SK-N-MC (cell line): Measurements from ENCODE around the gene CABLES2.

Experiments used
- DNase-seq: peaks from one replicate; pipeline ENCODE4 v3.0.0-alpha.2; 2011; ENCODE audit warnings: low read depth, low spot score
- H3K27ac ChIP-seq: fragments of 200-600 bp; sonication (generic); 2 replicates; pipeline ENCODE4 v1.5.1; 2016; ENCODE audit warnings: mixed run types
- H3K36me3 ChIP-seq: fragments of 200-600 bp; sonication (generic); 2 replicates; pipeline ENCODE4 v1.6.1; 2017; ENCODE audit warnings: antibody characterized with exemption, low read length, mixed read lengths; ENCODE audit not compliant: insufficient read depth
- H3K4me3 ChIP-seq: fragments of 200-600 bp; sonication (generic); 2 replicates; pipeline ENCODE4 v1.5.1; 2016
- H3K9ac ChIP-seq: fragments of 200-600 bp; sonication (generic); 2 replicates; pipeline ENCODE4 v1.8.0; 2017; ENCODE audit warnings: mixed run types, mixed read lengths; ENCODE audit not compliant: insufficient read length
- H3K9me3 ChIP-seq: fragments of 200-600 bp; sonication (generic); 2 replicates; pipeline ENCODE4 v1.6.1; 2017; ENCODE audit warnings: low read depth, mild to moderate bottlenecking, antibody characterized with exemption, low read length, moderate library complexity, mixed read lengths
- EZH2 ChIP-seq: fragments of 200-600 bp; sonication (generic); IDR thresholded peaks from one replicate; pipeline ENCODE4 v1.6.1; 2017; ENCODE audit warnings: antibody characterized with exemption
- FOXP2 ChIP-seq: optimal IDR thresholded peaks from 2 replicates; pipeline ENCODE3; 2011; ENCODE audit warnings: mild to moderate bottlenecking, moderate library complexity; ENCODE audit not compliant: insufficient read depth; ENCODE audit errors: extremely low read length, control extremely low read depth
- POLR2AphosphoS5 ChIP-seq: IDR thresholded peaks from 2 replicates; pipeline ENCODE4 v1.6.1; 2012; ENCODE audit warnings: mild to moderate bottlenecking, low read depth, low read length, borderline replicate concordance

Gene CABLES2

DNA sequence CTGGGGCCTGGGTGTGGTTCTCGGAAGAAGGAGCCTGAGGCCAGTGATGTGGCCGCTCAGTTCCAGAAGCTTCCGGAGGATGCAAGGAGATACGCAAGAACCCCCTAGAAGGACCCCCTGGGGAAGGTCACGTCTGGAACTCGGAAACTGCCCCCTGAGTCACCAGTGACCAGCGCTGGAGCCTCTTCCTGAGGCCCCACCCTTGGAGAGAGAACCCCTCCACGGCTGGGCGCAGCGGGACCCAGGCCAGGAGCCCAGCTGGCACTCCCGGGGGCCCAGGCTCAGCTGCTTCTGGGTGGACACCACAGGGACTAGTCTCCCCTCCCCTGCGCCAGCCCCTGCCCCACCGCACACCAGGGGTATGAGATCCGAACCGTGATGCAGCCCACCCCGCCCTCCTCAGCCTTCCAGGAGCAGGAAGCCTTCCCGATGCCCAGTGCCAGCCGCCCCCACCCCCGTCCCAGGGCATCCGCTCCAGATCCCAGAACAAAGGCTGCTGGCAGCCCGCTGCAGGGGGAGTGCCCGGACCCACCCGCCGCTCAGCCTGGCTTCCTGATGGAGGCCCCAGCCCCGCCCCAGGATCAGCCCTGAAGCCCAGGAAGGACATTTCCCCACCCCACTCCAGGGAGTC lies 47.5 kb downstream of the CABLES2 start:
- H3K9me3 ChIP-seq: no peaks in the 10 kb centered on the region
- no peak overlapping the region for H3K27ac ChIP-seq
- no peak for DNase-seq
- no peak overlapping the region for H3K9ac ChIP-seq
- no peaks in the 10 kb centered on the region for H3K36me3 ChIP-seq
- H3K4me3 ChIP-seq: no peak overlapping the region
- no peak for TF ChIP-seq FOXP2
- no peak for TF ChIP-seq POLR2AphosphoS5

DNA sequence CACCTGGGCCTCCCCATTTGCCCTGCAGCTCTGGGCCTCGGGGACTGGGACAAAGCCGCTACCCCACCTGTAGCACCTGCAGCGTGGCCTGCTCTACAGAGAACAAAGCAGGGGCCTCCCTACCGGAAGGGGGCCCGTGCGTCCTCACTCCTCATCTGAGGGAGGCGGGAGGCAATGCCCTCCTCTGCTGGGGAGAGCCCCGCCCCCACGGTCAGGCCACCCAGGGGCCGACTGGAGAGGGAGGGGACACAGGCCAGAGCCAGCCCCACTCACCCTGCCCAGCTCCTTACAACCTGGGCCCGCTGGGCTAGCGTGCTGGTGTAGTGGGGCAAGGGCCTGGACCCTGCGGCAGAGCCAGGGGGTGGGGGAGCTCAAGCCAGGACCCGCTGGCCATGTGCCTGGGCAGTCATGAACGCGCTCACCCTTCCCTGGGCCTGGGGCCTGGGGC lies 48.0 kb downstream of the CABLES2 start:
- H3K27ac ChIP-seq: no peak overlapping the region
- H3K9ac ChIP-seq: no peak overlapping the region
- no peak for DNase-seq
- no peak overlapping the region for H3K4me3 ChIP-seq
- no peaks in the 10 kb centered on the region for H3K36me3 ChIP-seq
- H3K9me3 ChIP-seq: no peaks in the 10 kb centered on the region
- TF ChIP-seq FOXP2 (no peak), POLR2AphosphoS5 (no peak), EZH2 (no peak)

DNA sequence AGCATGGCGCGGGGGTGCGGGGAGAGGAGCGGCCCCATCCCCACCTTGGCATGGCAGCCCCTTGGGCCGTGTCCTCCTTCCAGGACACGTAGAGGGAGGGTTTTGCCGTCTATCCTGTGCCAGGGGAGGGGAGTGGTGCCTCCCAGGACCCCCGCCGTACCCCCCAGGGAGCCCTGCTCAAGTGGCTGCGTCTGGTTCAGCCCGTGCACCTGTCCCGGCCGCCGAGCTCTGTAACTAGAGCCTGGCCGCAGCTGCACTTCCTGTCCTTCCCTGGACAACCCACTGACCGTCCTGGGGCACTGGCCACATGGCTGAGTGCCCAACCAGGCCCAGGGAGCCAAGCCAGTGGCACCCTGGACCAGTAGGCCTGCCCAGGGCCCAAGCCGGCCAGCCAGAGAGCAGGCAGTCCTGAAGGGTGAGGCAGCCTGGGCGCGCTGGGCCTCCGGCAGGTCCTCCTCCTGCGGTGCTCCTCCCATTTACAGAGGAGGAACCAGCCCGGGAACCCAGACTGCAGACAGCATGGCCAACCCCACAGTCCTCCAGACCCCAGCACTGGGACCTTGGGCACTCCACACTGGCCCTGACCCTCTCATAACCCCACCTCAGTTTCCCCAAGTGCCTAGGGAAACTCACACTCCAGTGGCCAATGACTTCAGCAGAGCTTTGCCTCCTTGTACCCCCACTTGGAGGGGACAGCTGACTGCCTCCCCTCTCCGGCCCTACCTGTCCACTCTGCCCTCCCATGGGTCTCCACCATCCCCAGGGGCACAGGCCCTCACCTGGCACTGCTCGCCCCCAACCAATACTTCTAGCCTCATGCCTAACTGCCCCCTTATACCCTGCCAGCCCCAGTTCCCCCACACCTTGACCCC lies 48.7 kb downstream of the CABLES2 start:
- no peak for DNase-seq
- Histone ChIP-seq H3K36me3 (no peaks in the 10 kb centered on the region), H3K9ac (no peak overlapping the region), H3K4me3 (no peak overlapping the region), H3K9me3 (no peaks in the 10 kb centered on the region), H3K27ac (no peak overlapping the region)
- TF ChIP-seq EZH2 (no peak), FOXP2 (no peak), POLR2AphosphoS5 (no peak)

DNA sequence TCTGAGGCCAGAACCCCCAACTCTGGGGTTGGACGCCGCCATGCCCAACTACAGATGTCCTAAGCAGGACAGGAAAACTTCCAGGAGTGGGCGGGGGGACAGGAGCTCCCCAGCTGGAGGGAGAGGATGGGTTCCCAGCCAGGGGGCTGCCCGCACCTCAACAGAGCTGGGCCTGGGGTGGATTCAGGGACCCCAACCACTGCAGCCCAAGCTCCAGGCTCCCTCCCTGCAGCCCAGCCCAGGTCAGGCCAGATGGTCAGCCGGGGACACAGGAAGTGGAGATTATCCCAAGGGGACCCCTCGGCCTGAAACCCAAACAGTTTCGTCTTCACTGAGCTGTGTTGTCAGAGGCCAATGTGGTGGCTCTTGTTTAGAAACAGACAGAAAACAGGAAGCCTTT lies 49.4 kb downstream of the CABLES2 start:
- no peak for DNase-seq
- Histone ChIP-seq H3K9ac (no peak overlapping the region), H3K36me3 (no peaks in the 10 kb centered on the region), H3K4me3 (no peak overlapping the region), H3K27ac (no peak overlapping the region), H3K9me3 (no peaks in the 10 kb centered on the region)
- TF ChIP-seq FOXP2 (no peak), EZH2 (no peak), POLR2AphosphoS5 (no peak)

DNA sequence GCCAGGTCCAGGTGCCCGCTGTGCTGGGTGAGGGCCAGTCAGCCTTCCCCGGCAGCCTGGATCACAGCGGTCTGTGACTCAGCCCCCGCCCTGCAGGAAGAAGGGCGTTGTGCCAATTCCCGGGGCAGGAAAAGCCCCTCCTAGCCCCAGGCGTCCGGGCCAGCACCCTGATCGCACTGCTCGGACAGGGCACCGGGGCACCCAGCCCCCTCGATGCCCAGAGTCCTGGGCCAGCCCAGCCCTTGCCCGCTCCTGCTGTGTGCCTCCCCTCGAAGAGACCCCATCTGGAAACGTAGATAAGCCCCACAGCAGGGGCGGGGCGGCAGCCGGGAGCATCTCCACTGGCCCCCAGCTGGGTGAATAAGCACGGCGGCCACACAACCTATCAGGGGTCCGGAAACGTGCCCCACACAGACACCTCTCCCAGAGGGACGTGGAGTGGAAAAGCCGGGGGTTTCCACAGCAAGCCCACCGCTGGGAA lies 49.9 kb downstream of the CABLES2 start:
- H3K27ac ChIP-seq: no peak overlapping the region
- no peak overlapping the region for H3K9ac ChIP-seq

DNA sequence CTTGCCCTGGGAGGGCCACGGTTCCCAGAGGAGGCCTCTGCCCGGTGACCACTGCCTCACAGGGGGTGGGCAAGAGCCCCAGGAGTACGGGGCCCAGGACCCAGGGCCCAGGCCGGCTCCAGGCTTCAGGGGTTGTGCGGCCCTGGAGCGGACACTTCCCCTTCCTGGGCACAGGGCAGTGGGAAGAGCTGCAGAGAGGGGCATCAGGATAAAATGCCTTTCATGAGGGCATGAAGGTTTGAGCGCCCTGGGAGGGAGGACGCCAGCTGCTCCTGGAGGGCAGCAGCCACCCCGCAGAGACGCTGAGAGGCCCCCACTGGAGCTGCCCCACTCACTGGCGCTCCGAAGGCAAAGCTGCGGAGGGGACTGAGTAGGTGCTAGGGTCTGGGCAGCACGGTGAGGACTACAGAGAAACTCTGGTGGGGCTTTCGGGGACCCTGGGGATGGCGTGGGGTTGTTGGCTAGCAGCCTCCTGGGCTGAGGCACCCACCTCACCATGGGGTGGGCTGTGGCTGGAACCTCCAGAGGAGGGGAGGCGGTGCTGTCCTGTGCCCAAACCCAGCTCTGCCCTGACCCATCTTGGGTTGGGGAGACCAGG lies 50.4 kb downstream of the CABLES2 start:
- DNase-seq: no peak
- TF ChIP-seq EZH2 (no peak), FOXP2 (no peak), POLR2AphosphoS5 (no peak)
- Histone ChIP-seq H3K27ac (no peak overlapping the region), H3K36me3 (no peaks in the 10 kb centered on the region), H3K9me3 (no peaks in the 10 kb centered on the region), H3K4me3 (no peak overlapping the region), H3K9ac (no peak overlapping the region)

More for the DNA sequence above, 49.9 kb downstream of the CABLES2 start:
- Histone ChIP-seq H3K36me3 (no peaks in the 10 kb centered on the region), H3K4me3 (no peak overlapping the region), H3K9me3 (no peaks in the 10 kb centered on the region)
- TF ChIP-seq POLR2AphosphoS5 (no peak), EZH2 (no peak), FOXP2 (no peak)
- DNase-seq: no peak

DNA sequence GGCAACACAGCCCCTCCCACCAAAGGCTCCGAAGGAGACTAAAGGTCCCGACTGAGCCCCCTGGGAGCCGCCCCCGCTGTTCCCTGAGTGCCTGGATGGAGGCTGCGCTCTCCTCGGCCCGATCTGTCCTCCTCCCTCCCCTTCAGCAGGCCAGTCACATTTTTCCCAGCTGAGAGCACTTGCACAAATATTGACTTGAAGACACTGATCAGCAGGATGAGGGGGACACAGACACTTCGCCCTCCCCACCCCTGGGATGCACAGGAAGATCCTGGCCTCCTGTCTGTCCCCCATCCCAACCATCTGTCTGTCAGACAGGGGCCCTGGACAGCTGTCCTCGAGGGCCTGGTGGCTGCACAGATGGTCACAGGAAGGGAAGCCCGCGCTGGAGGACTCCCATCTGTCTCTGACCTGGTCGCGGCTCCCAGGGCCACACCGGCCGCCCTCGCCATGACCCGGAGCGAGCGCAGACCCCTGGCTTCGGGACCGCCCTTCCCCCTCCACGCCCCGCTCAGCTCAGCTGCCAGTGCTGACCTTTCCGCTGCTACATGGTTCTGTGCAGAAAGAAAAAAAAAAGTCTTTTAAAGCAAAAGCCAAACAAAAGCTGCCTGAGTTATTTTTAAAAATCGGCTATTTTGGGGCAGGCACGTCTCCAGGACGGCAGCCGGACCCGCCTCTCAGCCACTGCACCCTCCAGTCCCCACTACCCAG lies 51.1 kb downstream of the CABLES2 start:
- Histone ChIP-seq H3K4me3 (no peak overlapping the region), H3K36me3 (no peaks in the 10 kb centered on the region), H3K9me3 (no peaks in the 10 kb centered on the region), H3K27ac (no peak overlapping the region), H3K9ac (no peak overlapping the region)
- TF ChIP-seq POLR2AphosphoS5: no peak
- no peak for TF ChIP-seq FOXP2
- no peak for TF ChIP-seq EZH2
- no peak for DNase-seq

DNA sequence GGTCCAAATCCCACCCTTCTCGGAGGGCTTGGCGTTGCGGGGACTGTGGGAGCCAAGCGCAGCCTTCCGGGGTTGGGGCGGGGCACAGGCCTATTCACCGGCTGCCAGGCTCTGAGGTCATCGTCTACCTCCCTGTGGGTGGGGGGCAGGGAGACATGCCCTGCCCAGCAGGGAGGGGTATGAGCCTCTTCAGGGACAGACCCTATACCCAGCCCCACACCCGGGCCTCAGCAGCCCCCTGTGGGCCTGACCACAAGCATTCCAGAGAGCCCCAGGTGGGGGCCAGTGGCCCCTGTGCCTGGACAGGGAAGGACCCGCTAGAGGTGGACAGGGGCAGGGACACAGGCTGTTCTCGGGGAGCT lies 51.6 kb downstream of the CABLES2 start:
- Histone ChIP-seq H3K36me3 (no peaks in the 10 kb centered on the region), H3K9me3 (no peaks in the 10 kb centered on the region), H3K4me3 (no peak overlapping the region), H3K27ac (no peak overlapping the region), H3K9ac (no peak overlapping the region)
- DNase-seq: no peak
- TF ChIP-seq EZH2 (no peak), FOXP2 (no peak), POLR2AphosphoS5 (no peak)
